SK-N-SH (cell line): ENCODE data around the gene PRKCA. TPM values are rescaled to one million over a fixed set of nuclear protein-coding genes. Genes with fewer than 3 reads are reported as not detected.

Experiments used
- CTCF ChIA-PET: fragments of 300-600, 350-600 bp; formaldehyde crosslinking; extraction: SDS; loops from one replicate; lab custom pipeline; 2021; lab: Yijun Ruan, JAX
- POLR2A ChIA-PET: fragments of 350-600 bp; sonication (Branson Sonifier 250); formaldehyde crosslinking; extraction: SDS; loops from one replicate; lab custom pipeline; 2020; ENCODE audit warnings: antibody characterized with exemption, inconsistent platforms; lab: Yijun Ruan, JAX
- DNase-seq: peaks from one replicate; pipeline ENCODE4 v3.0.0; 2012
- H2AFZ ChIP-seq: fragments of 200-600 bp; sonication (generic); 2 replicates; pipeline ENCODE4 v1.8.1; 2016; ENCODE audit warnings: antibody characterized with exemption, mild to moderate bottlenecking, low read depth
- H3F3A ChIP-seq: fragments of 200-600 bp; sonication (generic); replicated peaks from 2 replicates; pipeline ENCODE3; 2016; ENCODE audit warnings: antibody characterized with exemption, mild to moderate bottlenecking; ENCODE audit not compliant: insufficient read depth
- H3K27ac ChIP-seq, 2 experiments: fragments of 200-500 bp in 1 of 2; fragments of 200-600 bp in 1 of 2; sonication (Bioruptor generic) in 1 of 2; sonication (generic), shearing (Covaris generic) in 1 of 2; 2 replicates each; pipeline versions ENCODE4 v1.5.1 to v1.6.1; 2014 to 2016; ENCODE audit warnings: low read depth in 2 of 2, inconsistent platforms in 1 of 2, low read length in 1 of 2, mild to moderate bottlenecking in 1 of 2, mixed read lengths in 1 of 2
- H3K27me3 ChIP-seq: fragments of 200-600 bp; sonication (generic), shearing (Covaris generic); 2 replicates; pipeline ENCODE4 v1.6.1; 2016; ENCODE audit warnings: mixed run types; ENCODE audit not compliant: insufficient read depth
- H3K36me3 ChIP-seq, 2 experiments: fragments of 200-500 bp in 1 of 2; fragments of 200-600 bp in 1 of 2; sonication (Bioruptor generic) in 1 of 2; sonication (generic) in 1 of 2; replicated peaks in 1 of 2; 2 replicates each; pipeline versions ENCODE3 to v1.5.1; 2014 to 2016; ENCODE audit warnings: low read length in 1 of 2, mild to moderate bottlenecking in 1 of 2; ENCODE audit not compliant: insufficient read depth in 2 of 2, control insufficient read depth in 1 of 2
- H3K4me1 ChIP-seq, 2 experiments: fragments of 200-500 bp in 1 of 2; fragments of 200-600 bp in 1 of 2; sonication (Bioruptor generic) in 1 of 2; sonication (generic), shearing (Covaris generic) in 1 of 2; 2 replicates each; pipeline versions ENCODE4 v1.5.1 to v1.6.1; 2014 to 2016; ENCODE audit warnings: low read depth in 1 of 2, low read length in 1 of 2, mixed run types in 1 of 2; ENCODE audit not compliant: insufficient read depth in 2 of 2, control insufficient read depth in 1 of 2
- H3K4me2 ChIP-seq: fragments of 200-600 bp; sonication (generic), shearing (Covaris generic); 2 replicates; pipeline ENCODE4 v1.6.1; 2017; ENCODE audit warnings: mixed run types
- H3K4me3 ChIP-seq, 2 experiments: fragments of 200-500 bp in 1 of 2; fragments of 200-600 bp in 1 of 2; sonication (Bioruptor generic) in 1 of 2; sonication (generic), shearing (Covaris generic) in 1 of 2; 2 replicates each; pipeline versions ENCODE4 v1.5.1 to v1.8.1; 2014 to 2016; ENCODE audit warnings: low read depth in 2 of 2, inconsistent platforms in 1 of 2, low read length in 1 of 2, mild to moderate bottlenecking in 1 of 2, mixed read lengths in 1 of 2, moderate library complexity in 1 of 2
- H3K79me2 ChIP-seq: fragments of 200-600 bp; sonication (generic); 2 replicates; pipeline ENCODE4 v1.8.1; 2017; ENCODE audit warnings: mild to moderate bottlenecking; ENCODE audit not compliant: insufficient read depth
- H3K9ac ChIP-seq: fragments of 200-600 bp; sonication (generic); 2 replicates; pipeline ENCODE4 v1.6.1; 2017; ENCODE audit warnings: mixed run types
- H3K9me2 ChIP-seq: fragments of 200-600 bp; sonication (generic); 2 replicates; pipeline ENCODE4 v1.6.1; 2017; ENCODE audit warnings: mixed run types
- H3K9me3 ChIP-seq: fragments of 200-600 bp; sonication (generic); 2 replicates; pipeline ENCODE4 v1.6.1; 2017; ENCODE audit warnings: mixed run types, mild to moderate bottlenecking, moderate library complexity
- H4K20me1 ChIP-seq: fragments of 200-600 bp; sonication (generic); 2 replicates; pipeline ENCODE4 v1.6.1; 2017; ENCODE audit warnings: mild to moderate bottlenecking, mixed run types; ENCODE audit not compliant: insufficient read depth
- EP300 ChIP-seq, 2 experiments: IDR thresholded peaks; 2 replicates each; pipeline versions ENCODE4 v1.4.0 to v1.6.1; 2012; ENCODE audit warnings: borderline replicate concordance in 1 of 2, low read depth in 1 of 2, low read length in 1 of 2
- FOSL2 ChIP-seq: IDR thresholded peaks from 2 replicates; pipeline ENCODE4 v1.4.0; 2012; ENCODE audit warnings: low read depth, mild to moderate bottlenecking, moderate library complexity, borderline replicate concordance
- IRF3 ChIP-seq: fragments of 150-350 bp; IDR thresholded peaks from 2 replicates; pipeline ENCODE4 v1.6.1; 2016; ENCODE audit warnings: mild to moderate bottlenecking, low read depth, low read length
- JUND ChIP-seq: IDR thresholded peaks from 2 replicates; pipeline ENCODE4 v1.4.0; 2012
- MEF2A ChIP-seq: IDR thresholded peaks from 2 replicates; pipeline ENCODE4 v1.4.0; 2012; ENCODE audit warnings: low read depth, borderline replicate concordance
- PBX3 ChIP-seq: IDR thresholded peaks from 2 replicates; pipeline ENCODE4; 2012
- POLR2AphosphoS5 ChIP-seq: IDR thresholded peaks from 2 replicates; pipeline ENCODE4 v1.6.1; 2012; ENCODE audit warnings: low read depth, low read length
- SMC3 ChIP-seq: IDR thresholded peaks from 2 replicates; pipeline ENCODE4 v1.6.1; 2012; ENCODE audit warnings: low read depth, low read length, improper control_type of control experiment
- TCF12 ChIP-seq: IDR thresholded peaks from 2 replicates; pipeline ENCODE4 v1.4.0; 2012
- TEAD4 ChIP-seq: IDR thresholded peaks from 2 replicates; pipeline ENCODE4 v1.4.0; 2012; ENCODE audit warnings: mild to moderate bottlenecking, borderline replicate concordance; ENCODE audit not compliant: insufficient read depth
- USF2 ChIP-seq: fragments of 150-350 bp; IDR thresholded peaks from 2 replicates; pipeline ENCODE4 v1.6.1; 2017; ENCODE audit warnings: antibody characterized with exemption, low read length, low read depth, borderline replicate concordance
- ZBTB33 ChIP-seq: IDR thresholded peaks from 2 replicates; pipeline ENCODE4 v1.4.0; 2012; ENCODE audit warnings: low read depth, borderline replicate concordance
- WGBS: methylation state at CpG from one replicate; pipeline ENCODE4 v1.1.6; 2017; ENCODE audit warnings: low lambda C conversion rate; 5-methylcytosine and 5-hydroxymethylcytosine counted together
- polyA plus RNA-seq, 3 experiments: library from polyadenylated mRNA; depleted of rRNA; stranded (reverse); fragments of >200 nt; gene quantifications; 2 replicates each; pipeline ENCODE4 v1.2.3, GENCODE V29; 2012

The PRKCA gene
- polyA plus RNA-seq, 1 of the 3 experiments (the other 2 are of a cell fraction): 108 TPM

GRCh38 chr17:66636111-66636510, 333.7 kb downstream of the PRKCA start:
- ChIA-PET POLR2A (no interaction called here), CTCF (interaction anchor here (1.0 to 1.9 kb wide), 2 partner anchors 38 to 436 kb away, joined by 3 to 6 read pairs; no protein-coding TSS in a partner anchor)
- Histone ChIP-seq H3F3A (peaks cover 13% of the 10 kb centered on the region), H3K4me2 (no peak overlapping the region), H3K36me3 (peaks cover 12 to 15% of the 10 kb centered on the region in 2 experiments), H2AFZ (no peak overlapping the region), H3K9me3 (no peaks in the 10 kb centered on the region), H4K20me1 (peaks cover 72% of the 10 kb centered on the region), H3K4me3 (no peak overlapping the region), H3K27me3 (no peaks in the 10 kb centered on the region), H3K9ac (no peak overlapping the region), H3K79me2 (peaks cover 71% of the 10 kb centered on the region), H3K4me1 (peaks cover 2 to 6% of the 10 kb centered on the region in 2 experiments), H3K27ac (peak overlapping the region; percentile 11 to 31; a peak in 3 of 4 replicates), H3K9me2 (no peaks in the 10 kb centered on the region)
- no peak for DNase-seq
- peak; percentile 73 for TF ChIP-seq TCF12
- TF ChIP-seq EP300 (IDR thresholded peaks at IDR 0.05; ENCODE audit: borderline replicate concordance in 1 of 2, low read depth in 1 of 2, low read length in 1 of 2): peak in 1 of 2 experiments; percentile 65; a peak in 1 of 4 replicates
- TF ChIP-seq FOSL2: peak; percentile 69
- TF ChIP-seq IRF3: no peak
- peak; percentile 9; the same call in 1 of the 2 replicates for TF ChIP-seq TEAD4
- peak; percentile 93 for TF ChIP-seq PBX3
- peak; percentile 80; the same call in 1 of the 2 replicates for TF ChIP-seq JUND
- TF ChIP-seq SMC3: no peak
- peak; percentile 19; the same call in 1 of the 2 replicates for TF ChIP-seq MEF2A
- WGBS: 48% methylated on average over 4 of the region's 4 CpGs

GRCh38 chr17:66637491-66637890, 335.1 kb downstream of the PRKCA start:
- no peak overlapping the region for H2AFZ ChIP-seq
- TF ChIP-seq ZBTB33 (no peak), USF2 (no peak), TCF12 (no peak), TEAD4 (no peak), POLR2AphosphoS5 (no peak), FOSL2 (no peak)
- TF ChIP-seq, all 33 proteins: peak for 0
- no peaks in the 10 kb centered on the region for H3K9me2 ChIP-seq
- WGBS: 90% methylated on average over 6 of the region's 6 CpGs
- peaks cover 2 to 6% of the 10 kb centered on the region in 2 experiments for H3K4me1 ChIP-seq
- ChIA-PET POLR2A (no interaction called here), CTCF (no interaction called here)
- H3K27ac ChIP-seq: no peak overlapping the region
- no peaks in the 10 kb centered on the region for H3K9me3 ChIP-seq
- no peaks in the 10 kb centered on the region for H3K27me3 ChIP-seq
- H3K4me2 ChIP-seq: no peak overlapping the region
- no peak overlapping the region for H3K9ac ChIP-seq
- H3K36me3 ChIP-seq: peaks cover 21 to 29% of the 10 kb centered on the region in 2 experiments
- H3F3A ChIP-seq: peaks cover 8% of the 10 kb centered on the region
- H3K4me3 ChIP-seq: no peak overlapping the region
- DNase-seq: no peak
- peaks cover 60% of the 10 kb centered on the region for H3K79me2 ChIP-seq
- peaks cover 58% of the 10 kb centered on the region for H4K20me1 ChIP-seq
